Measurements from ENCODE around the gene CTSL.

GRCh38 chr9:87694236-87694755 lies 31.6 kb upstream of the CTSL start:
- TF ChIP-seq CTCF (conservative IDR thresholded peaks at IDR 0.05 in 1 of 2, IDR thresholded peaks at IDR 0.05 in 1 of 2; ENCODE audit: low read depth in 1 of 2, low read length in 2 of 2) (no peak), EZH2 (IDR thresholded peaks at IDR 0.05; ENCODE audit: low read length, missing control alignments) (no peak)

All from fibroblast of lung (primary cell).